SU-DHL-6 (cell line): ENCODE results near the gene TEC.
A peak's percentile ranks its signal among the peaks of the same experiment; 100 is the strongest.

Source experiments
- H2AFZ ChIP-seq: fragments of 200-600 bp; sonication (generic); 2 replicates; pipeline ENCODE4 v1.6.1; 2014; ENCODE audit warnings: low read depth, mild to moderate bottlenecking, moderate library complexity, mixed read lengths, antibody characterized with exemption, low read length; ENCODE audit not compliant: severe bottlenecking
- H3F3A ChIP-seq: fragments of 200-600 bp; shearing (Covaris generic); 2 replicates; pipeline ENCODE4 v1.6.0; 2016; ENCODE audit warnings: antibody characterized with exemption, mild to moderate bottlenecking; ENCODE audit not compliant: insufficient read depth
- H3K27ac ChIP-seq: fragments of 200-600 bp; sonication (generic); 2 replicates; pipeline ENCODE4 v1.5.1; 2016; ENCODE audit warnings: low read depth, mild to moderate bottlenecking, low read length, moderate library complexity, mixed read lengths
- H3K27me3 ChIP-seq: fragments of 200-600 bp; sonication (generic), shearing (Covaris generic); 2 replicates; pipeline ENCODE4 v1.6.0; 2014; ENCODE audit warnings: mild to moderate bottlenecking, low read length
- H3K36me3 ChIP-seq: fragments of 200-600 bp; sonication (generic); 2 replicates; pipeline ENCODE4 v1.6.1; 2014; ENCODE audit warnings: mild to moderate bottlenecking, low read length, mixed read lengths
- H3K4me2 ChIP-seq: fragments of 300-600, 200-600 bp; shearing (Covaris generic), sonication (generic); 2 replicates; pipeline ENCODE4 v1.6.0; 2014; ENCODE audit warnings: low read length, low read depth, mild to moderate bottlenecking; ENCODE audit not compliant: poor library complexity, severe bottlenecking
- H3K4me3 ChIP-seq: fragments of 200-600 bp; sonication (generic); 2 replicates; pipeline ENCODE4 v1.5.1; 2014; ENCODE audit warnings: antibody characterized with exemption, low read length, mild to moderate bottlenecking, mixed read lengths; ENCODE audit not compliant: insufficient read depth, poor library complexity, severe bottlenecking
- H3K79me2 ChIP-seq: fragments of 200-600 bp; sonication (generic); 2 replicates; pipeline ENCODE4 v1.6.1; 2014; ENCODE audit warnings: mild to moderate bottlenecking, low read length, moderate library complexity; ENCODE audit not compliant: insufficient read depth
- H3K9ac ChIP-seq: fragments of 200-600 bp; sonication (generic); 2 replicates; pipeline ENCODE4 v1.7.0; 2014; ENCODE audit warnings: mild to moderate bottlenecking, low read length
- H3K9me2 ChIP-seq: fragments of 200-600 bp; sonication (generic); replicated peaks from 2 replicates; pipeline ENCODE4 v1.6.1; 2014; ENCODE audit warnings: low read length; ENCODE audit not compliant: insufficient read depth
- H3K9me3 ChIP-seq: fragments of 200-600 bp; sonication (generic); 2 replicates; pipeline ENCODE4 v1.6.1; 2014; ENCODE audit warnings: low read length, mixed read lengths; ENCODE audit not compliant: insufficient read depth
- H4K20me1 ChIP-seq: fragments of 200-600 bp; sonication (generic); 2 replicates; pipeline ENCODE4 v1.6.1; 2014; ENCODE audit warnings: low read depth, mild to moderate bottlenecking, antibody characterized with exemption, low read length, moderate library complexity, mixed read lengths
- EZH2phosphoT487 ChIP-seq: fragments of 200-600 bp; sonication (generic), shearing (Covaris generic); conservative IDR thresholded peaks from 2 replicates; pipeline ENCODE4 v1.6.1; 2018; ENCODE audit warnings: mild to moderate bottlenecking, antibody characterized with exemption, low read length, moderate library complexity, mixed read lengths
- TF ChIP-seq, protein P1 (sequence below): fragments of 200-600 bp; sonication (generic); IDR thresholded peaks from one replicate; pipeline ENCODE4 v1.5.1; 2017; ENCODE audit warnings: antibody characterized with exemption, mild to moderate bottlenecking, low read length, moderate library complexity; ENCODE audit not compliant: insufficient read depth, poor library complexity, severe bottlenecking

TEC gene

DNA sequence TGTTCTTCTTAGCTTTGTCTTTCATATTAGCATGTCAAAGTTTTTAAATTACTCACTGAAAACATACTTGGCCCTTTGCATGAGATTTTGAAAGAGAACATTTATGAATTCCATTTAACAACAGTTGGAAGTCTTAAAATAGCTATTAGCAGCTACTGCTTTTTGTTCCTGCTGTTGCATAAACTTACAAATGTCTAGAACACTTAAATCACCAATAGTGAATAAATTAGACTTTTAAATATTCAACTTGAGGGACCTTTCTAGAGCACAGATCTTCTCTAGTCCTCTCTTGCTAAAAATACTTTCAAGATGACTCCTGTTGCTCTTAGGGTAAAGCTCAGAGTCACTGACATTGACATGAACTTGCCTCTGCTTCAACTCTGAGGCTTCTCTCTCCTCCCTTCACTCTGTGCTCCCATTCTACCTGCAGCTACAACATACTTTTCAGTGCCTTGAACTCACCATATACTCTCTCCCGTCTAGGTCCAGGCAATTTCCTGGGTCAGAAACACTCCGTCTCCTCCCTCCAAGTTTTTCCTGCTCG, 119.7 kb downstream of the TEC start:
- Histone ChIP-seq H3K27me3 (no peaks in the 10 kb centered on the region), H3K36me3 (peaks cover 77% of the 10 kb centered on the region), H3K9ac (no peak overlapping the region), H3K9me2 (no peaks in the 10 kb centered on the region), H2AFZ (no peak overlapping the region), H3K9me3 (0 out of 2 replicates have a peak, but pooled peaks cover under 1% of the 10 kb centered on the region), H3K27ac (no peak overlapping the region), H3K79me2 (no peaks in the 10 kb centered on the region), H3F3A (0 out of 2 replicates have a peak, but pooled peaks cover 5% of the 10 kb centered on the region), H3K4me3 (no peak overlapping the region), H4K20me1 (no peaks in the 10 kb centered on the region), H3K4me2 (no peak overlapping the region)
- TF ChIP-seq EZH2phosphoT487, result no peak
- TF ChIP-seq, protein P1, sequence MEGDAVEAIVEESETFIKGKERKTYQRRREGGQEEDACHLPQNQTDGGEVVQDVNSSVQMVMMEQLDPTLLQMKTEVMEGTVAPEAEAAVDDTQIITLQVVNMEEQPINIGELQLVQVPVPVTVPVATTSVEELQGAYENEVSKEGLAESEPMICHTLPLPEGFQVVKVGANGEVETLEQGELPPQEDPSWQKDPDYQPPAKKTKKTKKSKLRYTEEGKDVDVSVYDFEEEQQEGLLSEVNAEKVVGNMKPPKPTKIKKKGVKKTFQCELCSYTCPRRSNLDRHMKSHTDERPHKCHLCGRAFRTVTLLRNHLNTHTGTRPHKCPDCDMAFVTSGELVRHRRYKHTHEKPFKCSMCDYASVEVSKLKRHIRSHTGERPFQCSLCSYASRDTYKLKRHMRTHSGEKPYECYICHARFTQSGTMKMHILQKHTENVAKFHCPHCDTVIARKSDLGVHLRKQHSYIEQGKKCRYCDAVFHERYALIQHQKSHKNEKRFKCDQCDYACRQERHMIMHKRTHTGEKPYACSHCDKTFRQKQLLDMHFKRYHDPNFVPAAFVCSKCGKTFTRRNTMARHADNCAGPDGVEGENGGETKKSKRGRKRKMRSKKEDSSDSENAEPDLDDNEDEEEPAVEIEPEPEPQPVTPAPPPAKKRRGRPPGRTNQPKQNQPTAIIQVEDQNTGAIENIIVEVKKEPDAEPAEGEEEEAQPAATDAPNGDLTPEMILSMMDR, result no peak

- TF ChIP-seq EZH2phosphoT487, result no peak
- TF ChIP-seq, protein P1, result no peak
- Histone ChIP-seq H3F3A (0 out of 2 replicates have a peak, but pooled peaks cover 14% of the 10 kb centered on the region), H3K9me2 (no peaks in the 10 kb centered on the region), H3K9ac (no peak overlapping the region), H3K27ac (no peak overlapping the region), H3K9me3 (no peaks in the 10 kb centered on the region), H2AFZ (no peak overlapping the region), H3K27me3 (no peaks in the 10 kb centered on the region), H3K36me3 (peaks cover 68% of the 10 kb centered on the region), H3K4me2 (no peak overlapping the region), H3K79me2 (no peaks in the 10 kb centered on the region), H3K4me3 (no peak overlapping the region), H4K20me1 (no peaks in the 10 kb centered on the region)
Measured at GRCh38 chr4:48147621-48148020, 122.0 kb downstream of the TEC start.

DNA sequence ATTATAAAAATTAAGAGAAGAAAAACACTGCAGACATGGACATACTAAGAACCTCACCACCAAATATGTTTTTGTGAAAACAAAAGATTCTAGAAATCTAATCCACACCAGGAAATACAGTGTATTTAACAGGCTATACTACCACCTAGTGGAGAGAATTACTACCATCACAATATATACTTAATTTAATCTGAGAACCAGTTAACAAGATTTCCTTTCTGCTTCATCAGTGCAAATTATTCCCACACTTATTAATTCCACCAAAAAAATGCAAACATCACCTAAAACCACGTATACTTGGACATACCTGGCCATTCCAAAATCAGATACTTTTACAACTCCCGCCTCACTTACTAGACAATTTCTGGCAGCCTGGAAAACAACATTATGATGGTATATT, 128.6 kb downstream of the TEC start:
- no peak overlapping the region for H2AFZ ChIP-seq
- no peaks in the 10 kb centered on the region for H3K27me3 ChIP-seq
- H4K20me1 ChIP-seq, result no peaks in the 10 kb centered on the region
- H3K36me3 ChIP-seq, result peaks cover 43% of the 10 kb centered on the region
- H3K9me2 ChIP-seq, result no peaks in the 10 kb centered on the region
- TF ChIP-seq, protein P1, result peak; percentile 23
- no peak for TF ChIP-seq EZH2phosphoT487
- H3K4me3 ChIP-seq, result no peak overlapping the region
- H3F3A ChIP-seq, result peaks cover 38% of the 10 kb centered on the region
- no peaks in the 10 kb centered on the region for H3K79me2 ChIP-seq
- no peak overlapping the region for H3K4me2 ChIP-seq
- H3K9ac ChIP-seq, result no peak overlapping the region
- no peaks in the 10 kb centered on the region for H3K9me3 ChIP-seq
- H3K27ac ChIP-seq, result peak overlapping the region; percentile 22; the same call in 1 of the 2 replicates
